Activated T-helper 1 cell treated with anti-CD3 and anti-CD28 coated beads, Interleukin-2, amount 50 U/mL, for 16 hours (primary cell): ENCODE results near the gene NFATC4.
"Not testable (repeated sequence)": the region's sequence is repeated elsewhere in the genome, so short reads cannot be mapped to it uniquely, and the experiment has no call there.

Experiments
- DNase-seq, 2 donors: peaks; one replicate each; pipeline ENCODE4 v3.0.0-alpha.2; 2020; ENCODE audit warnings: low read depth in 1 of 2, low spot score in 1 of 2

Gene NFATC4

GRCh38 chr14:24338843-24339242 lies 29.1 kb upstream of the NFATC4 start:
- no peak for DNase-seq

- DNase-seq, result peak; percentile 39 to 44
Observed at GRCh38 chr14:24339284-24340151, 28.5 kb upstream of the NFATC4 start, which contains the start of gene RIPK3. TSS of gene RIPK3 (minus strand) at chr14:24339991. CDS start at chr14:24339826, 165 bp downstream.

GRCh38 chr14:24340606-24341005 lies 27.4 kb upstream of the NFATC4 start:
- DNase-seq, result no peak

- no peak for DNase-seq
Observed at GRCh38 chr14:24342889-24343288, 25.1 kb upstream of the NFATC4 start.

GRCh38 chr14:24343795-24344660 lies 24.0 kb upstream of the NFATC4 start:
- no peak for DNase-seq

- DNase-seq, result no peak
Observed at GRCh38 chr14:24347134-24347533, 20.9 kb upstream of the NFATC4 start.

GRCh38 chr14:24348186-24348585 lies 19.8 kb upstream of the NFATC4 start:
- no peak for DNase-seq

GRCh38 chr14:24349742-24350141 lies 18.2 kb upstream of the NFATC4 start:
- DNase-seq, result no peak

GRCh38 chr14:24351517-24351916 lies 16.5 kb upstream of the NFATC4 start:
- DNase-seq, result no peak

GRCh38 chr14:24353559-24354481 lies 14.2 kb upstream of the NFATC4 start:
- DNase-seq, result no peak

- not testable (repeated sequence) for DNase-seq
Observed at GRCh38 chr14:24354482-24354825, 13.5 kb upstream of the NFATC4 start.

- no peak for DNase-seq
Observed at GRCh38 chr14:24355009-24355408, 13.0 kb upstream of the NFATC4 start.

GRCh38 chr14:24356208-24356607 lies 11.8 kb upstream of the NFATC4 start:
- no peak for DNase-seq

- no peak for DNase-seq
Observed at GRCh38 chr14:24360281-24360680, 7.7 kb upstream of the NFATC4 start.

GRCh38 chr14:24361326-24361725 lies 6.7 kb upstream of the NFATC4 start:
- no peak for DNase-seq

GRCh38 chr14:24362241-24362960 lies 5.6 kb upstream of the NFATC4 start:
- DNase-seq, result no peak

GRCh38 chr14:24363401-24363800 lies 4.6 kb upstream of the NFATC4 start:
- no peak for DNase-seq

GRCh38 chr14:24364841-24365240 lies 3.1 kb upstream of the NFATC4 start:
- DNase-seq, result no peak

- peak; percentile 17 to 42 for DNase-seq
Observed at GRCh38 chr14:24365600-24366412, 2.2 kb upstream of the NFATC4 start.

GRCh38 chr14:24366413-24366720 lies 1.6 kb upstream of the NFATC4 start:
- DNase-seq, result no peak
